Hepatocyte (in vitro differentiated cells): Measurements from ENCODE around the gene LINGO1.

Source experiments
- CTCF ChIP-seq: fragments of 200-600 bp; sonication (generic); IDR thresholded peaks from 2 replicates; pipeline ENCODE4 v1.5.1; 2016; ENCODE audit warnings: antibody characterized with exemption, mild to moderate bottlenecking; ENCODE audit not compliant: poor library complexity
- EZH2 ChIP-seq: fragments of 200-600 bp; sonication (generic); IDR thresholded peaks from 2 replicates; pipeline ENCODE4 v1.6.1; 2016; ENCODE audit warnings: antibody characterized with exemption, mild to moderate bottlenecking, borderline replicate concordance
- EZH2phosphoT487 ChIP-seq: fragments of 200-600 bp; sonication (generic); IDR thresholded peaks from one replicate; pipeline ENCODE4 v1.6.1; 2018; ENCODE audit warnings: antibody characterized with exemption, mild to moderate bottlenecking, low read depth, moderate library complexity; ENCODE audit not compliant: unreplicated experiment, severe bottlenecking

- TF ChIP-seq CTCF (no peak), EZH2 (no peak), EZH2phosphoT487 (no peak)
These were observed 10.3 kb downstream of the LINGO1 start for GRCh38 chr15:77622209-77622933.
